ENCODE measurements around the gene POC5.

POC5 gene

GRCh38 chr5:75720882-75721281, 3.6 kb upstream of the POC5 start:
- peak; percentile 82 for DNase-seq (ENCODE audit: low read depth)
- no peak for TF ChIP-seq CTCF (IDR thresholded peaks at IDR 0.05; ENCODE audit: insufficient read depth, low read depth, low read length, missing control alignments)
- H3K4me3 ChIP-seq (ENCODE audit: low read length): no peak overlapping the region

- no peak for TF ChIP-seq CTCF (IDR thresholded peaks at IDR 0.05; ENCODE audit: insufficient read depth, low read depth, low read length, missing control alignments)
- H3K4me3 ChIP-seq (ENCODE audit: low read length): peak overlapping the region; percentile 91
- DNase-seq (ENCODE audit: low read depth): no peak
Observed at GRCh38 chr5:75716715-75717081, 539 bp downstream of the POC5 start.

GRCh38 chr5:75712091-75712490, 5.1 kb downstream of the POC5 start:
- TF ChIP-seq CTCF (IDR thresholded peaks at IDR 0.05; ENCODE audit: insufficient read depth, low read depth, low read length, missing control alignments): no peak
- H3K4me3 ChIP-seq (ENCODE audit: low read length): no peak overlapping the region
- DNase-seq (ENCODE audit: low read depth): no peak

- DNase-seq (ENCODE audit: low read depth): no peak
- TF ChIP-seq CTCF (IDR thresholded peaks at IDR 0.05; ENCODE audit: insufficient read depth, low read depth, low read length, missing control alignments): no peak
- H3K4me3 ChIP-seq (ENCODE audit: low read length): no peak overlapping the region
Observed at GRCh38 chr5:75711151-75711550, 6.1 kb downstream of the POC5 start.

- no peak for DNase-seq (ENCODE audit: low read depth)
Observed at GRCh38 chr5:75710637-75711036, 6.6 kb downstream of the POC5 start.

GRCh38 chr5:75707911-75708509, 9.2 kb downstream of the POC5 start:
- no peak overlapping the region for H3K4me3 ChIP-seq (ENCODE audit: low read length)
- peak; percentile 40 for DNase-seq (ENCODE audit: low read depth)

More at GRCh38 chr5:75710637-75711036, 6.6 kb downstream of the POC5 start:
- no peak overlapping the region for H3K4me3 ChIP-seq (ENCODE audit: low read length)
- TF ChIP-seq CTCF (IDR thresholded peaks at IDR 0.05; ENCODE audit: insufficient read depth, low read depth, low read length, missing control alignments): no peak

More at GRCh38 chr5:75707911-75708509, 9.2 kb downstream of the POC5 start:
- TF ChIP-seq CTCF (IDR thresholded peaks at IDR 0.05; ENCODE audit: insufficient read depth, low read depth, low read length, missing control alignments): no peak

Data from epithelial cell of esophagus (primary cell).